ENCODE results near the gene ZNF83. TPM values are rescaled to one million over a fixed set of nuclear protein-coding genes. Genes with fewer than 3 reads are reported as not detected.
"Not testable (repeated sequence)": the region's sequence is repeated elsewhere in the genome, so short reads cannot be mapped to it uniquely, and the experiment has no call there.

Gene ZNF83
- total RNA-seq, 1 donor, result 39.4 TPM

- H3K4me3 ChIP-seq (ENCODE audit: low read length), result no peak overlapping the region
- no peaks in the 10 kb centered on the region for H3K27me3 ChIP-seq (ENCODE audit: insufficient read depth, low read length)
- peaks cover 16% of the 10 kb centered on the region for H3K4me1 ChIP-seq (ENCODE audit: insufficient read depth, low read length)
- H3K9me3 ChIP-seq (ENCODE audit: low read depth, low read length), result peaks cover 15% of the 10 kb centered on the region
These were observed 34.5 kb downstream of the ZNF83 start for GRCh38 chr19:52603558-52604207.

- Histone ChIP-seq H3K4me1 (ENCODE audit: insufficient read depth, low read length) (peaks cover 16% of the 10 kb centered on the region), H3K27me3 (ENCODE audit: insufficient read depth, low read length) (no peaks in the 10 kb centered on the region), H3K4me3 (ENCODE audit: low read length) (no peak overlapping the region), H3K9me3 (ENCODE audit: low read depth, low read length) (peaks cover 15% of the 10 kb centered on the region)
These were observed 35.2 kb downstream of the ZNF83 start for GRCh38 chr19:52602941-52603340.

GRCh38 chr19:52601974-52602366 is 36.2 kb downstream of the ZNF83 start:
- Histone ChIP-seq H3K4me1 (ENCODE audit: insufficient read depth, low read length) (peaks cover 16% of the 10 kb centered on the region), H3K4me3 (ENCODE audit: low read length) (peak overlapping the region; percentile 87), H3K9me3 (ENCODE audit: low read depth, low read length) (peaks cover 17% of the 10 kb centered on the region)
- H3K27me3 ChIP-seq (ENCODE audit: insufficient read depth, low read length), result not testable (repeated sequence)

- peak overlapping the region; percentile 87 for H3K4me3 ChIP-seq (ENCODE audit: low read length)
- H3K27me3 ChIP-seq (ENCODE audit: insufficient read depth, low read length), result no peaks in the 10 kb centered on the region
- peaks cover 17% of the 10 kb centered on the region for H3K9me3 ChIP-seq (ENCODE audit: low read depth, low read length)
- peaks cover 16% of the 10 kb centered on the region for H3K4me1 ChIP-seq (ENCODE audit: insufficient read depth, low read length)
These were observed 36.9 kb downstream of the ZNF83 start for GRCh38 chr19:52601025-52601973.

GRCh38 chr19:52600639-52601024 is 37.5 kb downstream of the ZNF83 start:
- peak overlapping the region; percentile 87 for H3K4me3 ChIP-seq (ENCODE audit: low read length)
- peaks cover 16% of the 10 kb centered on the region for H3K4me1 ChIP-seq (ENCODE audit: insufficient read depth, low read length)
- peaks cover 14% of the 10 kb centered on the region for H3K9me3 ChIP-seq (ENCODE audit: low read depth, low read length)
- no peaks in the 10 kb centered on the region for H3K27me3 ChIP-seq (ENCODE audit: insufficient read depth, low read length)

GRCh38 chr19:52599241-52599640 is 38.9 kb downstream of the ZNF83 start:
- no peaks in the 10 kb centered on the region for H3K27me3 ChIP-seq (ENCODE audit: insufficient read depth, low read length)
- no peak overlapping the region for H3K4me3 ChIP-seq (ENCODE audit: low read length)
- H3K4me1 ChIP-seq (ENCODE audit: insufficient read depth, low read length), result peaks cover 16% of the 10 kb centered on the region
- H3K9me3 ChIP-seq (ENCODE audit: low read depth, low read length), result peaks cover 12% of the 10 kb centered on the region

- not testable (repeated sequence) for H3K4me3 ChIP-seq (ENCODE audit: low read length); H3K27me3 ChIP-seq (ENCODE audit: insufficient read depth, low read length); H3K4me1 ChIP-seq (ENCODE audit: insufficient read depth, low read length)
- H3K9me3 ChIP-seq (ENCODE audit: low read depth, low read length), result peaks cover 12% of the 10 kb centered on the region
These were observed 44.7 kb downstream of the ZNF83 start for GRCh38 chr19:52593441-52593840.

GRCh38 chr19:52592301-52592700 is 45.9 kb downstream of the ZNF83 start:
- Histone ChIP-seq H3K27me3 (ENCODE audit: insufficient read depth, low read length) (no peaks in the 10 kb centered on the region), H3K9me3 (ENCODE audit: low read depth, low read length) (peaks cover 12% of the 10 kb centered on the region), H3K4me3 (ENCODE audit: low read length) (no peak overlapping the region), H3K4me1 (ENCODE audit: insufficient read depth, low read length) (no peaks in the 10 kb centered on the region)

GRCh38 chr19:52590728-52591127 is 47.4 kb downstream of the ZNF83 start:
- no peaks in the 10 kb centered on the region for H3K27me3 ChIP-seq (ENCODE audit: insufficient read depth, low read length)
- H3K4me1 ChIP-seq (ENCODE audit: insufficient read depth, low read length), result no peaks in the 10 kb centered on the region
- no peak overlapping the region for H3K4me3 ChIP-seq (ENCODE audit: low read length)
- H3K9me3 ChIP-seq (ENCODE audit: low read depth, low read length), result no peaks in the 10 kb centered on the region

GRCh38 chr19:52585604-52586003 is 52.6 kb downstream of the ZNF83 start:
- H3K4me3 ChIP-seq (ENCODE audit: low read length), result no peak overlapping the region
- H3K4me1 ChIP-seq (ENCODE audit: insufficient read depth, low read length), result no peaks in the 10 kb centered on the region
- peaks cover 39% of the 10 kb centered on the region for H3K9me3 ChIP-seq (ENCODE audit: low read depth, low read length)
- no peaks in the 10 kb centered on the region for H3K27me3 ChIP-seq (ENCODE audit: insufficient read depth, low read length)

- Histone ChIP-seq H3K27me3 (ENCODE audit: insufficient read depth, low read length) (no peaks in the 10 kb centered on the region), H3K4me1 (ENCODE audit: insufficient read depth, low read length) (no peaks in the 10 kb centered on the region), H3K9me3 (ENCODE audit: low read depth, low read length) (peaks cover 44% of the 10 kb centered on the region), H3K4me3 (ENCODE audit: low read length) (no peak overlapping the region)
These were observed 53.3 kb downstream of the ZNF83 start for GRCh38 chr19:52584736-52585440.

- no peaks in the 10 kb centered on the region for H3K27me3 ChIP-seq (ENCODE audit: insufficient read depth, low read length)
- peak within 1 kb of the TSS; percentile 78 for H3K4me3 ChIP-seq (ENCODE audit: low read length)
- H3K4me1 ChIP-seq (ENCODE audit: insufficient read depth, low read length), result peaks cover 14% of the 10 kb centered on the region
- peaks cover 16% of the 10 kb centered on the region for H3K9me3 ChIP-seq (ENCODE audit: low read depth, low read length)
These were observed 67.9 kb downstream of the ZNF83 start, which contains the start of gene ZNF701 for GRCh38 chr19:52570000-52570861. ZNF701 (plus strand) TSS chr19:52570287; CDS start chr19:52574148, 3,861 bp downstream.

- Histone ChIP-seq H3K4me3 (ENCODE audit: low read length) (peak overlapping the region; percentile 78), H3K4me1 (ENCODE audit: insufficient read depth, low read length) (peaks cover 14% of the 10 kb centered on the region), H3K9me3 (ENCODE audit: low read depth, low read length) (peaks cover 17% of the 10 kb centered on the region)
- H3K27me3 ChIP-seq (ENCODE audit: insufficient read depth, low read length), result not testable (repeated sequence)
These were observed 68.5 kb downstream of the ZNF83 start for GRCh38 chr19:52569638-52569999.

- Histone ChIP-seq H3K4me1 (ENCODE audit: insufficient read depth, low read length) (peaks cover 14% of the 10 kb centered on the region), H3K4me3 (ENCODE audit: low read length) (no peak overlapping the region), H3K27me3 (ENCODE audit: insufficient read depth, low read length) (no peaks in the 10 kb centered on the region), H3K9me3 (ENCODE audit: low read depth, low read length) (peaks cover 29% of the 10 kb centered on the region)
These were observed 70.2 kb downstream of the ZNF83 start for GRCh38 chr19:52567921-52568320.
